PC-9 (cell line): ENCODE data around the gene VWA5B1. TPM values are rescaled to one million over a fixed set of nuclear protein-coding genes. Genes with fewer than 3 reads are reported as not detected.
"Not testable (repeated sequence)": the region's sequence is repeated elsewhere in the genome, so short reads cannot be mapped to it uniquely, and the experiment has no call there.

ENCODE experiments used
- BruUV-seq: library from RNA; stranded (reverse); fragments of 400-500 nt; replicated peaks from 2 replicates; lab custom pipeline; 2021; lab: Mats Ljungman, UMichigan
- CTCF ChIA-PET: fragments of 300-600 bp; sonication (Branson Sonifier 250); formaldehyde crosslinking; loops from one replicate; lab custom pipeline; 2022; ENCODE audit warnings: antibody characterized with exemption; lab: Charles Lee
- POLR2A ChIA-PET: fragments of 300-600 bp; sonication (Branson Sonifier 250); formaldehyde crosslinking; loops from one replicate; lab custom pipeline; 2022; ENCODE audit warnings: antibody characterized with exemption; ENCODE audit not compliant: unreplicated experiment; lab: Charles Lee
- DNase-seq, 2 experiments: peaks; one replicate each; pipeline versions ENCODE4 v3.0.0 to v3.0.0-alpha.2; 2015 to 2022; ENCODE audit warnings: mixed read lengths in 1 of 2
- H2AFZ ChIP-seq: fragments of 200-600 bp; sonication (generic); 2 replicates; pipeline ENCODE4 v1.8.1; 2017; ENCODE audit warnings: antibody characterized with exemption
- H3F3A ChIP-seq: fragments of 200-600 bp; sonication (generic); 2 replicates; pipeline ENCODE4 v1.8.1; 2017; ENCODE audit warnings: antibody characterized with exemption, mild to moderate bottlenecking, low read depth; ENCODE audit not compliant: insufficient read depth
- H3K27ac ChIP-seq: fragments of 200-600 bp; sonication (generic); 2 replicates; pipeline ENCODE4 v1.6.1; 2016; ENCODE audit warnings: mixed run types
- H3K27me3 ChIP-seq: fragments of 200-600 bp; sonication (generic); 2 replicates; pipeline ENCODE4 v1.6.1; 2016; ENCODE audit warnings: low read depth, mixed run types; ENCODE audit not compliant: insufficient read depth
- H3K36me3 ChIP-seq: fragments of 200-600 bp; sonication (generic); 2 replicates; pipeline ENCODE4 v1.6.1; 2016; ENCODE audit warnings: low read depth, mixed run types
- H3K4me1 ChIP-seq: fragments of 200-600 bp; sonication (generic); replicated peaks from 2 replicates; pipeline ENCODE4 v1.6.1; 2016; ENCODE audit warnings: mixed run types; ENCODE audit not compliant: insufficient read depth
- H3K4me2 ChIP-seq: fragments of 200-600 bp; sonication (generic); 2 replicates; pipeline ENCODE4 v1.6.1; 2017; ENCODE audit warnings: mixed run types
- H3K4me3 ChIP-seq: fragments of 200-600 bp; sonication (generic); 2 replicates; pipeline ENCODE4 v1.6.1; 2016; ENCODE audit warnings: mixed run types
- H3K79me2 ChIP-seq: fragments of 200-600 bp; sonication (generic); 2 replicates; pipeline ENCODE4 v1.6.1; 2017; ENCODE audit warnings: low read depth, mixed run types
- H3K9me2 ChIP-seq: fragments of 200-600 bp; sonication (generic); 2 replicates; pipeline ENCODE4 v1.8.1; 2017; ENCODE audit warnings: mild to moderate bottlenecking; ENCODE audit not compliant: insufficient read depth
- H3K9me3 ChIP-seq: fragments of 200-600 bp; sonication (generic); 2 replicates; pipeline ENCODE4 v1.8.1; 2016; ENCODE audit warnings: low read depth; ENCODE audit not compliant: insufficient read depth
- H4K20me1 ChIP-seq: fragments of 200-600 bp; sonication (generic); 2 replicates; pipeline ENCODE4 v1.8.1; 2017; ENCODE audit not compliant: insufficient read depth
- EZH2 ChIP-seq: fragments of 200-600 bp; sonication (generic); IDR thresholded peaks from 2 replicates; pipeline ENCODE4 v1.8.0; 2017; ENCODE audit warnings: antibody characterized with exemption, low read depth
- intact Hi-C: fragments of 100-400 bp; cut with micrococcal nuclease; formaldehyde crosslinking; loops from one replicate; pipeline ENCODE4 v1.10.0; 2022; ENCODE audit not compliant: unreplicated experiment
- total RNA-seq: library from RNA; stranded (reverse); gene quantifications from 2 replicates; pipeline ENCODE4 v1.2.3, GENCODE V29; 2021
- TF ChIP-seq, protein P1 (sequence below): fragments of 200-600 bp; sonication (generic); conservative IDR thresholded peaks from 2 replicates; pipeline ENCODE4 v1.6.1; 2017; ENCODE audit warnings: mixed run types, antibody characterized with exemption, mild to moderate bottlenecking, moderate library complexity

VWA5B1 gene
- total RNA-seq, 1 experiment from 2014 or later, result not detected

GRCh38 chr1:20285510-20285909, 5.2 kb upstream of the VWA5B1 start:
- BruUV-seq, result no TSS peak
- H3K9me2 ChIP-seq, result no peaks in the 10 kb centered on the region
- CTCF ChIA-PET, result no interaction called here
- H3K27ac ChIP-seq, result no peak overlapping the region
- TF ChIP-seq, protein P1, sequence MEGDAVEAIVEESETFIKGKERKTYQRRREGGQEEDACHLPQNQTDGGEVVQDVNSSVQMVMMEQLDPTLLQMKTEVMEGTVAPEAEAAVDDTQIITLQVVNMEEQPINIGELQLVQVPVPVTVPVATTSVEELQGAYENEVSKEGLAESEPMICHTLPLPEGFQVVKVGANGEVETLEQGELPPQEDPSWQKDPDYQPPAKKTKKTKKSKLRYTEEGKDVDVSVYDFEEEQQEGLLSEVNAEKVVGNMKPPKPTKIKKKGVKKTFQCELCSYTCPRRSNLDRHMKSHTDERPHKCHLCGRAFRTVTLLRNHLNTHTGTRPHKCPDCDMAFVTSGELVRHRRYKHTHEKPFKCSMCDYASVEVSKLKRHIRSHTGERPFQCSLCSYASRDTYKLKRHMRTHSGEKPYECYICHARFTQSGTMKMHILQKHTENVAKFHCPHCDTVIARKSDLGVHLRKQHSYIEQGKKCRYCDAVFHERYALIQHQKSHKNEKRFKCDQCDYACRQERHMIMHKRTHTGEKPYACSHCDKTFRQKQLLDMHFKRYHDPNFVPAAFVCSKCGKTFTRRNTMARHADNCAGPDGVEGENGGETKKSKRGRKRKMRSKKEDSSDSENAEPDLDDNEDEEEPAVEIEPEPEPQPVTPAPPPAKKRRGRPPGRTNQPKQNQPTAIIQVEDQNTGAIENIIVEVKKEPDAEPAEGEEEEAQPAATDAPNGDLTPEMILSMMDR, result no peak
- TF ChIP-seq EZH2, result no peak
- intact Hi-C loops, result no loop called here
- POLR2A ChIA-PET, result no interaction called here
- H3K79me2 ChIP-seq, result no peaks in the 10 kb centered on the region
- H3K4me3 ChIP-seq, result no peak overlapping the region
- no peaks in the 10 kb centered on the region for H3K9me3 ChIP-seq
- no peaks in the 10 kb centered on the region for H4K20me1 ChIP-seq
- no peaks in the 10 kb centered on the region for H3K36me3 ChIP-seq
- H3K4me1 ChIP-seq, result peaks cover 14% of the 10 kb centered on the region; the same call in 1 of the 2 replicates
- H2AFZ ChIP-seq, result no peak overlapping the region
- H3F3A ChIP-seq, result no peaks in the 10 kb centered on the region
- no peak overlapping the region for H3K4me2 ChIP-seq
- no peaks in the 10 kb centered on the region for H3K27me3 ChIP-seq
- DNase-seq, result no peak

DNA sequence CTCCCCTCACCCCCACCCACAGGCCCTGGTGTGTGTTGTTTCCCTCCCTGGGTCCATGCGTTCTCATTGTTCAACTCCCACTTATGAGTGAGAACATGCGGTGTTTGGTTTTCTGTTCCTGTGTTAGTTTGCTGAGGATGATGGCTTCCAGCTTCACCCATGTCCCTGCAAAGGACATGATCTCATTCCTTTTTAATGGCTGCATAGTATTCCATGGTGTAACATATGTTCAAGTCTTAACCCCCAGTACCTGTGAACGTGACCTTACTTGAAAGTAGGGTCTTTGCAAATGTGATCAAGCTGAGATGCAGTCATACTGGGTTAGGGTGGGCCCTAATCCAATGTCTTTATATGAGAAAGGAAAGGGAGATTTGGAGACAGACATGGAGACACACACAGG, 3.0 kb upstream of the VWA5B1 start:
- H4K20me1 ChIP-seq, POLR2A ChIA-PET, H3K9me3 ChIP-seq, intact Hi-C loops, DNase-seq, H3K27me3 ChIP-seq, H3K27ac ChIP-seq, H3K9me2 ChIP-seq, H3K79me2 ChIP-seq, H3K4me2 ChIP-seq, H3K36me3 ChIP-seq, H2AFZ ChIP-seq, BruUV-seq, H3K4me3 ChIP-seq, CTCF ChIA-PET, H3F3A ChIP-seq, H3K4me1 ChIP-seq: not testable (repeated sequence)

DNA sequence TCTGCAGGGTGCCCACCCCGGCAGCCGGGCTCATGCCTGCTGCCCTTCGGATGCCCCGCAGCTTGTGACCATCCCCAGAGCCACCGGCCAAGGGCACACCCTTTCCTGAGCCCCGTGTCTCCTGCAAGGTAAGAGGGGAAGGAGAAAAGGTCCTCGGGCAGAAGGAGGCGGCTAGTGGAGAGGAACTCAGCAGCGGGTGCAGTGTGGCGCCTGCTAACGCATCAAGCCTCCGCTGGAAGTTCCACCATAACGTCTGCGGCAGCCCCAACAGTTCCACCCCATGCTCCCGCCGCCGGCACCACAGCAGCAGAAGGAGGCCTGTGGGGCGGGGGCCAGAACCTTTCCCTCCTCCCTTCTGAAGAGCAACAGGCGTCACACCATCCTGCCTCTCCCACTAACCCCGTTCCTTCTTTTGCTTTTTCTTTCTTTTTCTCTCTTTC, 990 bp downstream of the VWA5B1 start:
- no peaks in the 10 kb centered on the region for H4K20me1 ChIP-seq
- no peaks in the 10 kb centered on the region for H3K9me2 ChIP-seq
- no peaks in the 10 kb centered on the region for H3K9me3 ChIP-seq
- H3K36me3 ChIP-seq, result no peaks in the 10 kb centered on the region
- intact Hi-C loops, result no loop called here
- CTCF ChIA-PET, result no interaction called here
- no peak overlapping the region for H3K4me2 ChIP-seq
- H3K27ac ChIP-seq, result no peak overlapping the region
- BruUV-seq, result no TSS peak
- no peaks in the 10 kb centered on the region for H3K4me1 ChIP-seq
- TF ChIP-seq, protein P1, result no peak
- no peak for TF ChIP-seq EZH2
- H3K27me3 ChIP-seq, result no peaks in the 10 kb centered on the region
- POLR2A ChIA-PET, result no interaction called here
- DNase-seq, result no peak
- H2AFZ ChIP-seq, result no peak overlapping the region
- no peak overlapping the region for H3K4me3 ChIP-seq
- no peaks in the 10 kb centered on the region for H3K79me2 ChIP-seq
- no peaks in the 10 kb centered on the region for H3F3A ChIP-seq

- TF ChIP-seq, protein P1, result no peak
- TF ChIP-seq EZH2, result no peak
- intact Hi-C loops, result no loop called here
- H3K4me1 ChIP-seq, result peaks cover 11% of the 10 kb centered on the region
- no peak overlapping the region for H3K4me3 ChIP-seq
- POLR2A ChIA-PET, result no interaction called here
- no peaks in the 10 kb centered on the region for H3K27me3 ChIP-seq
- CTCF ChIA-PET, result interaction anchor here (0.6 kb wide), 1 partner anchor 229 kb away, joined by 3 read pairs; no protein-coding TSS in a partner anchor
- no peaks in the 10 kb centered on the region for H4K20me1 ChIP-seq
- no peaks in the 10 kb centered on the region for H3K9me3 ChIP-seq
- BruUV-seq, result no TSS peak
- no peaks in the 10 kb centered on the region for H3K36me3 ChIP-seq
- no peaks in the 10 kb centered on the region for H3K9me2 ChIP-seq
- no peaks in the 10 kb centered on the region for H3F3A ChIP-seq
- no peak for DNase-seq
- no peak overlapping the region for H2AFZ ChIP-seq
- H3K4me2 ChIP-seq, result no peak overlapping the region
- no peaks in the 10 kb centered on the region for H3K79me2 ChIP-seq
- H3K27ac ChIP-seq, result no peak overlapping the region
Observed at GRCh38 chr1:20298626-20299025, 8.0 kb downstream of the VWA5B1 start.
